Thyroid gland (tissue), 4 donors: ENCODE measurements around the gene UNC93B1. TPM values are rescaled to one million over a fixed set of nuclear protein-coding genes. Genes with fewer than 3 reads are reported as not detected.

Experiments
- DNase-seq, 2 donors: peaks; one replicate each; pipeline ENCODE4 v3.0.0-alpha.2; 2019
- H3K27ac ChIP-seq, 3 donors: fragments of 200-600 bp; sonication (generic); 1 replicate in 2 of 3; 2 replicates in 1 of 3; pipeline ENCODE4 v1.5.1; 2016 to 2019; ENCODE audit warnings: mild to moderate bottlenecking in 1 of 3, moderate library complexity in 1 of 3
- H3K27me3 ChIP-seq: fragments of 200-600 bp; sonication (generic); one replicate; pipeline ENCODE4 v1.5.1; 2019
- H3K36me3 ChIP-seq, 2 donors: fragments of 200-600 bp; sonication (generic); one replicate each; pipeline ENCODE4 v1.5.1; 2016 to 2019
- H3K4me1 ChIP-seq, 2 donors: fragments of 200-600 bp; sonication (generic); one replicate each; pipeline ENCODE4 v1.5.1; 2017 to 2019
- H3K4me3 ChIP-seq, 3 donors: fragments of 200-600 bp; sonication (generic); replicated peaks in 1 of 3; 1 replicate in 2 of 3; 2 replicates in 1 of 3; pipeline ENCODE4 v1.5.1; 2016; ENCODE audit warnings: mild to moderate bottlenecking in 1 of 3
- H3K9me3 ChIP-seq: fragments of 200-600 bp; sonication (generic); one replicate; pipeline ENCODE4 v1.5.1; 2017
- POLR2A ChIP-seq, 2 donors: fragments of 450-650 bp; IDR thresholded peaks; one replicate each; pipeline ENCODE4 v1.6.1; 2017; ENCODE audit warnings: antibody characterized with exemption in 2 of 2, mild to moderate bottlenecking in 2 of 2, moderate library complexity in 1 of 2
- WGBS, 2 donors: methylation state at CpG; one replicate each; pipeline ENCODE4 v1.1.5; 2017; 5-methylcytosine and 5-hydroxymethylcytosine counted together
- intact Hi-C: fragments of 100-400 bp; cut with DNase I; formaldehyde crosslinking; loops from one replicate; pipeline ENCODE4 v1.15.1; 2023
- total RNA-seq, 4 donors: library from RNA; depleted of rRNA; stranded (reverse); fragments of >200 nt; gene quantifications; one replicate each; pipeline ENCODE4 v1.2.3, GENCODE V29; 2016
- TF ChIP-seq, protein P1 (sequence below), 6 experiments: fragments of 200-600 bp in 3 of 6; fragments of 450-650 bp in 3 of 6; sonication (generic) in 3 of 6; IDR thresholded peaks; one replicate each; pipeline ENCODE4 v1.5.1; 2016 to 2019; ENCODE audit warnings: antibody characterized with exemption in 6 of 6, mild to moderate bottlenecking in 2 of 6, inconsistent platforms in 1 of 6, moderate library complexity in 1 of 6

UNC93B1 gene
- total RNA-seq, 4 donors from 2014 or later, result 25.7 to 49.2 (median 36.3) TPM

GRCh38 chr11:68006606-68007166 lies 2.8 kb upstream of the UNC93B1 start:
- Histone ChIP-seq H3K27ac (no peak overlapping the region), H3K4me1 (peaks cover 16 to 29% of the 10 kb centered on the region in 2 donors), H3K36me3 (no peaks in the 10 kb centered on the region), H3K4me3 (no peak overlapping the region), H3K27me3 (no peaks in the 10 kb centered on the region), H3K9me3 (no peaks in the 10 kb centered on the region)
- intact Hi-C loops, result loop anchor here (10.0 kb wide), 1 partner anchor 208 kb away; the partner anchor contains the start of gene KMT5B
- WGBS, 2 donors, result 96 to 97% methylated on average over 7 of the region's 7 CpGs
- TF ChIP-seq POLR2A (IDR thresholded peaks at IDR 0.05), result no peak
- TF ChIP-seq, protein P1, sequence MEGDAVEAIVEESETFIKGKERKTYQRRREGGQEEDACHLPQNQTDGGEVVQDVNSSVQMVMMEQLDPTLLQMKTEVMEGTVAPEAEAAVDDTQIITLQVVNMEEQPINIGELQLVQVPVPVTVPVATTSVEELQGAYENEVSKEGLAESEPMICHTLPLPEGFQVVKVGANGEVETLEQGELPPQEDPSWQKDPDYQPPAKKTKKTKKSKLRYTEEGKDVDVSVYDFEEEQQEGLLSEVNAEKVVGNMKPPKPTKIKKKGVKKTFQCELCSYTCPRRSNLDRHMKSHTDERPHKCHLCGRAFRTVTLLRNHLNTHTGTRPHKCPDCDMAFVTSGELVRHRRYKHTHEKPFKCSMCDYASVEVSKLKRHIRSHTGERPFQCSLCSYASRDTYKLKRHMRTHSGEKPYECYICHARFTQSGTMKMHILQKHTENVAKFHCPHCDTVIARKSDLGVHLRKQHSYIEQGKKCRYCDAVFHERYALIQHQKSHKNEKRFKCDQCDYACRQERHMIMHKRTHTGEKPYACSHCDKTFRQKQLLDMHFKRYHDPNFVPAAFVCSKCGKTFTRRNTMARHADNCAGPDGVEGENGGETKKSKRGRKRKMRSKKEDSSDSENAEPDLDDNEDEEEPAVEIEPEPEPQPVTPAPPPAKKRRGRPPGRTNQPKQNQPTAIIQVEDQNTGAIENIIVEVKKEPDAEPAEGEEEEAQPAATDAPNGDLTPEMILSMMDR (IDR thresholded peaks at IDR 0.05), result no peak
- DNase-seq, result no peak

GRCh38 chr11:68004551-68005335 lies 846 bp upstream of the UNC93B1 start:
- H3K27me3 ChIP-seq, result no peaks in the 10 kb centered on the region
- intact Hi-C loops, result loop anchor here (10.0 kb wide), 1 partner anchor 210 kb away; the partner anchor contains the start of gene KMT5B
- no peaks in the 10 kb centered on the region for H3K36me3 ChIP-seq
- H3K9me3 ChIP-seq, result no peaks in the 10 kb centered on the region
- no peak overlapping the region for H3K27ac ChIP-seq
- H3K4me3 ChIP-seq, result peak overlapping the region in 1 of 3 donors; percentile 66
- 79 to 80% methylated on average over 13 to 14 of the region's 14 CpGs for WGBS, 2 donors
- DNase-seq, result no peak
- H3K4me1 ChIP-seq, result peaks cover 5 to 9% of the 10 kb centered on the region in 2 donors
- TF ChIP-seq, protein P1 (IDR thresholded peaks at IDR 0.05), result no peak
- no peak for TF ChIP-seq POLR2A (IDR thresholded peaks at IDR 0.05)

DNA sequence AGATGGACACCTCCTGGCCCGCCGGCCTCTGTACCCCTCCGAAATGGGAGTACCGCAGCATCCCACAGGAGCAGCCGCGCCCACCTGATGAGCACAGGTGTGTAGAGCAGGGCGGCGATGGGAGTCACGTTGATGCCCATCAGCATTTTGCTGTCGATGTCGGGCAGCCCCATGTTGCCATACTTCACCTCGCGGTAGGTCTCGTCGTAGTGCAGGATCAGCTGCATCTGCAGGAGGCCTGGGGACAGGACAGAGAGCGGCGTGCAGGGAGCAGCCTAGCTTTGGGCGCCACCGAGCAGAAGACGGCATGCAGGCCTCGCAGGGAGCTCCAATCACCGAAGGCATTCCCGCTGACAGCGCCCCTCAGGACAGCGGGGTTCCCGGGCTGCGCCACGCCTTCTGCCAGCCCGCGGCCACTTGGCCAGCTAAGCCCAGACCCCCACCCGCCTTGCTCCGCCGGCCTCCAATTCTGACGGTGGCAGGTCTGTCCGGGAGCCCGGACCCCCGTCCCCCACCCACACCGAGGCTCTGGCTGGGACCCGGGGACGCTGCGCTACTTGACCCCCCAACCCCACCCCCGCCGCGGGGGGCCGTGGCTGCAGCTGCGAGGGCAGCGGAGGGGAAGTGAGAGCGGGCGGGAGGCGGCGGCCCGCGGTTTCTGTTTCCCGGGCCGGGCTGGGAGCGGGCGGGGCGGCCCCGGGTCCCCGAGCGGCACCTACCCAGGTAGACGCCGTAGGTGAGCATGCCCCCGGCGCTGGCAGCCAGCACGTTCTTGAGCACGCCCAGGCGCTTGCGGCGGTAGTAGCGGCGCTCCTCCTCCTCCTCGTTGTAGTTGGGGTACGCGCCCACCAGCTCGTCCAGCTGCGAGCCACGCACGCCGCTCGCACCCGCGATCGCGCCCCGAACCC lies 705 bp downstream of the UNC93B1 start:
- H3K36me3 ChIP-seq, result no peaks in the 10 kb centered on the region
- no peak for TF ChIP-seq POLR2A (IDR thresholded peaks at IDR 0.05)
- TF ChIP-seq, protein P1 (IDR thresholded peaks at IDR 0.05), result no peak
- WGBS, 2 donors, result 37 to 62% methylated on average over 15 to 29 of the region's 86 CpGs
- peaks cover 4 to 5% of the 10 kb centered on the region in 2 donors for H3K4me1 ChIP-seq
- H3K9me3 ChIP-seq, result no peaks in the 10 kb centered on the region
- H3K27me3 ChIP-seq, result no peaks in the 10 kb centered on the region
- intact Hi-C loops, result loop anchor here (10.0 kb wide), 1 partner anchor 212 kb away; the partner anchor contains the start of gene KMT5B
- H3K27ac ChIP-seq, result peak overlapping the region in 1 of 3 donors; percentile 37
- peak overlapping the region in 2 of 3 donors; percentile 66 to 69 for H3K4me3 ChIP-seq
- DNase-seq, result peak; percentile 67

DNA sequence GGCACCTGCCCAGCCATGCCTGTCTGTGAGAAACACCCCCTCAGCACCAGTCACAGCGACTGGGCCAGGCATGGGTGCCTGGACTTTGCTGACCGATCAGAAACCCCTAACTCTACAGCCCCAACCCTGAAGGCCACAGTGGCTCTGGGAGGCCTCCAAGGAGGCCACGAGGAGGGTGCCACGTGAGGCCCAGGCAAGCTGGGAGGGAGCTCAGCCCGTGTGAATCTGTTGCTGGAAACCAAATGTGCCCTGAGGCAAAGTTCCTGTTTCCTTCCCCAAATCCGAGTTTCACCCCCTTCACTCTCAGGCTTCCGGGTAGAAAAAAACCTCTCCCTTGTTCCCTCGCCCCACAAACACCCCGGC lies 1.3 kb downstream of the UNC93B1 start:
- H3K4me3 ChIP-seq, result no peak overlapping the region
- intact Hi-C loops, result loop anchor here (10.0 kb wide), 1 partner anchor 212 kb away; the partner anchor contains the start of gene KMT5B
- DNase-seq, result no peak

More for the DNA sequence above, 1.3 kb downstream of the UNC93B1 start:
- H3K36me3 ChIP-seq, result no peaks in the 10 kb centered on the region
- no peak overlapping the region for H3K27ac ChIP-seq
- H3K9me3 ChIP-seq, result no peaks in the 10 kb centered on the region
- H3K4me1 ChIP-seq, result peaks cover 4 to 5% of the 10 kb centered on the region in 2 donors
- 74 to 82% methylated on average over 9 of the region's 9 CpGs for WGBS, 2 donors
- TF ChIP-seq, protein P1 (IDR thresholded peaks at IDR 0.05), result no peak
- TF ChIP-seq POLR2A (IDR thresholded peaks at IDR 0.05), result no peak
- H3K27me3 ChIP-seq, result no peaks in the 10 kb centered on the region
